HCT116 (cell line): Measurements from ENCODE around the gene FGFR4. TPM values are rescaled to one million over a fixed set of nuclear protein-coding genes. Genes with fewer than 3 reads are reported as not detected.

ENCODE experiments used
- ATAC-seq: fragments of 200-7000 bp; cut with Tn5 transposase; 2 replicates; pipeline ENCODE4 v1.9.1; 2020; ENCODE audit warnings: mild to moderate bottlenecking, moderate library complexity
- BruUV-seq: library from RNA; stranded (reverse); fragments of 400-500 nt; replicated peaks from 2 replicates; lab custom pipeline; 2021; lab: Mats Ljungman, UMichigan
- CTCF ChIA-PET: fragments of 300-600 bp; sonication (Branson Sonifier 250); formaldehyde crosslinking; loops from one replicate; lab custom pipeline; 2021; ENCODE audit warnings: antibody characterized with exemption; lab: Charles Lee
- POLR2A ChIA-PET: fragments of 300-600, 350-600 bp; sonication (Branson Sonifier 250); formaldehyde crosslinking; loops from one replicate; lab custom pipeline; 2021; ENCODE audit warnings: antibody characterized with exemption; lab: Charles Lee
- RAD21 ChIA-PET, 2 experiments: fragments of 300-600 bp; sonication (Branson Sonifier 250); formaldehyde crosslinking; loops; one replicate each; lab custom pipeline; 2023; ENCODE audit warnings: low total read pairs in 2 of 2; ENCODE audit not compliant: uncharacterized antibody in 2 of 2, unreplicated experiment in 2 of 2, low non-redundant PET in 1 of 2; lab: Charles Lee
- DNase-seq: peaks from one replicate; pipeline ENCODE4 v3.0.0-alpha.2; 2010; ENCODE audit warnings: low read depth, low spot score
- H2AFZ ChIP-seq: fragments of 200-600 bp; shearing (Covaris generic), sonication (generic); 2 replicates; pipeline ENCODE4 v1.6.1; 2017; ENCODE audit warnings: low read depth, mixed run types, mixed read lengths, antibody characterized with exemption, low read length; ENCODE audit not compliant: poor library complexity, severe bottlenecking
- H3K27ac ChIP-seq: 2 replicates; pipeline ENCODE4 v1.5.1; 2012; ENCODE audit warnings: low read depth, low read length
- H3K27me3 ChIP-seq: fragments of 200-600 bp; sonication (generic); 2 replicates; pipeline ENCODE4 v1.6.1; 2016; ENCODE audit warnings: mixed run types, low read length, mixed read lengths; ENCODE audit not compliant: insufficient read depth
- H3K36me3 ChIP-seq, 2 experiments: fragments of 200-500 bp in 1 of 2; fragments of 200-600 bp in 1 of 2; sonication (Bioruptor generic) in 1 of 2; sonication (generic) in 1 of 2; 2 replicates each; pipeline versions ENCODE4 v1.5.1 to v1.6.1; 2014 to 2016; ENCODE audit warnings: low read length in 2 of 2, inconsistent platforms in 1 of 2, mixed read lengths in 1 of 2, mixed run types in 1 of 2; ENCODE audit not compliant: insufficient read depth in 2 of 2, control insufficient read depth in 1 of 2
- H3K4me1 ChIP-seq, 2 experiments: fragments of 200-600 bp in 1 of 2; sonication (generic) in 1 of 2; 2 replicates each; pipeline versions ENCODE4 v1.5.1 to v1.6.1; 2012 to 2017; ENCODE audit warnings: low read length in 2 of 2, inconsistent platforms in 1 of 2, mild to moderate bottlenecking in 1 of 2, mixed read lengths in 1 of 2, mixed run types in 1 of 2, moderate library complexity in 1 of 2; ENCODE audit not compliant: insufficient read depth in 2 of 2, control insufficient read depth in 1 of 2
- H3K4me2 ChIP-seq: fragments of 200-600 bp; sonication (generic); 2 replicates; pipeline ENCODE4 v1.6.1; 2017; ENCODE audit warnings: mixed run types, low read length, mixed read lengths
- H3K4me3 ChIP-seq, 2 experiments: fragments of 200-600 bp in 1 of 2; sonication (generic) in 1 of 2; replicated peaks in 1 of 2; 2 replicates each; pipeline ENCODE4 v1.5.1; 2011 to 2016; ENCODE audit warnings: low read length in 2 of 2, control low read depth in 1 of 2, low read depth in 1 of 2, mild to moderate bottlenecking in 1 of 2, mixed read lengths in 1 of 2, mixed run types in 1 of 2
- H3K79me2 ChIP-seq: fragments of 200-600 bp; sonication (generic); 2 replicates; pipeline ENCODE4 v1.6.1; 2017; ENCODE audit warnings: mild to moderate bottlenecking, mixed run types, low read length, moderate library complexity, mixed read lengths; ENCODE audit not compliant: insufficient read depth
- H3K9ac ChIP-seq: fragments of 200-600 bp; sonication (generic); 2 replicates; pipeline ENCODE4 v1.6.1; 2016; ENCODE audit warnings: low read length, mixed read lengths
- H3K9me2 ChIP-seq: fragments of 200-600 bp; sonication (generic), shearing (Covaris generic); 2 replicates; pipeline ENCODE4 v1.6.1; 2017; ENCODE audit warnings: mixed run types, mild to moderate bottlenecking, moderate library complexity; ENCODE audit not compliant: insufficient read depth
- H3K9me3 ChIP-seq, 2 experiments: fragments of 200-500 bp in 1 of 2; fragments of 200-600 bp in 1 of 2; sonication (Bioruptor generic) in 1 of 2; sonication (generic) in 1 of 2; 2 replicates each; pipeline ENCODE4 v1.6.1; 2014 to 2017; ENCODE audit warnings: low read length in 2 of 2, mixed read lengths in 2 of 2, inconsistent platforms in 1 of 2, low read depth in 1 of 2, mild to moderate bottlenecking in 1 of 2, mixed run types in 1 of 2, moderate library complexity in 1 of 2; ENCODE audit not compliant: control insufficient read depth in 1 of 2, insufficient read depth in 1 of 2
- H4K20me1 ChIP-seq: fragments of 200-600 bp; sonication (generic), shearing (Covaris generic); 2 replicates; pipeline ENCODE4 v1.6.1; 2017; ENCODE audit warnings: mixed run types, mild to moderate bottlenecking, moderate library complexity; ENCODE audit not compliant: insufficient read depth
- ATF3 ChIP-seq: IDR thresholded peaks from 2 replicates; pipeline ENCODE4 v1.6.1; 2012
- CBX3 ChIP-seq: IDR thresholded peaks from 2 replicates; pipeline ENCODE4 v1.6.1; 2012; ENCODE audit warnings: low read depth
- CEBPB ChIP-seq: IDR thresholded peaks from 2 replicates; pipeline ENCODE4 v1.6.1; 2012; ENCODE audit warnings: low read depth
- CTCF ChIP-seq, 3 experiments: fragments of 200-600 bp in 1 of 3; sonication (generic) in 1 of 3; IDR thresholded peaks in 2 of 3; conservative IDR thresholded peaks in 1 of 3; 2 replicates each; pipeline ENCODE4 v1.5.1; 2012 to 2017; ENCODE audit warnings: low read depth in 2 of 3, low read length in 2 of 3, antibody characterized with exemption in 1 of 3, borderline replicate concordance in 1 of 3, control low read depth in 1 of 3, mild to moderate bottlenecking in 1 of 3, mixed read lengths in 1 of 3, mixed run types in 1 of 3, moderate library complexity in 1 of 3; ENCODE audit not compliant: insufficient read depth in 1 of 3
- EGR1 ChIP-seq: IDR thresholded peaks from 2 replicates; pipeline ENCODE4 v1.6.1; 2012; ENCODE audit warnings: low read depth
- EZH2 ChIP-seq: fragments of 200-600 bp; sonication (generic); IDR thresholded peaks from 2 replicates; pipeline ENCODE4 v1.6.1; 2017; ENCODE audit warnings: antibody characterized with exemption, mixed run types
- FOSL1 ChIP-seq: IDR thresholded peaks from 2 replicates; pipeline ENCODE4 v1.6.1; 2012; ENCODE audit warnings: low read depth
- JUND ChIP-seq: IDR thresholded peaks from 2 replicates; pipeline ENCODE4 v1.6.1; 2012
- MAX ChIP-seq: IDR thresholded peaks from 2 replicates; pipeline ENCODE4 v1.6.1; 2012
- POLR2A ChIP-seq: IDR thresholded peaks from 2 replicates; pipeline ENCODE4 v1.7.0; 2011; ENCODE audit warnings: borderline replicate concordance; ENCODE audit not compliant: insufficient read depth, insufficient read length; ENCODE audit errors: extremely low read depth
- POLR2AphosphoS5 ChIP-seq: IDR thresholded peaks from 2 replicates; pipeline ENCODE4 v1.6.1; 2011; ENCODE audit warnings: mild to moderate bottlenecking, low read depth, low read length, moderate library complexity
- SIN3A ChIP-seq: IDR thresholded peaks from 2 replicates; pipeline ENCODE4 v1.6.1; 2012; ENCODE audit warnings: low read depth
- SP1 ChIP-seq: IDR thresholded peaks from 2 replicates; pipeline ENCODE4 v1.6.1; 2012; ENCODE audit warnings: low read depth
- SRF ChIP-seq: IDR thresholded peaks from 2 replicates; pipeline ENCODE4 v1.6.1; 2012; ENCODE audit warnings: low read depth
- YY1 ChIP-seq: IDR thresholded peaks from 2 replicates; pipeline ENCODE4 v1.6.1; 2011; ENCODE audit warnings: low read length, low read depth, moderate library complexity, mild to moderate bottlenecking; ENCODE audit not compliant: insufficient replicate concordance; ENCODE audit errors: extremely low read depth
- ZFX ChIP-seq: fragments of 450-650 bp; IDR thresholded peaks from 2 replicates; pipeline ENCODE4 v1.6.1; 2017
- ZNF274 ChIP-seq: fragments of 200-500 bp; sonication (Bioruptor generic); IDR thresholded peaks from 2 replicates; pipeline ENCODE4 v1.6.1; 2014; ENCODE audit warnings: mild to moderate bottlenecking, low read depth, low read length, inconsistent platforms
- intact Hi-C: fragments of 100-400 bp; cut with micrococcal nuclease; formaldehyde crosslinking; loops from 2 replicates; pipeline ENCODE4 v1.10.0; 2022
- total RNA-seq: library from RNA; stranded (reverse); gene quantifications from one replicate; pipeline ENCODE4 v1.2.1, GENCODE V29; 2021; ENCODE audit not compliant: unreplicated experiment

FGFR4 gene
- total RNA-seq, 1 experiment from 2014 or later: 78.1 TPM

GRCh38 chr5:177132136-177133095 is 45.7 kb downstream of the FGFR4 start:
- no peaks in the 10 kb centered on the region for H3K9me3 ChIP-seq
- peaks cover 0 to 22% of the 10 kb centered on the region in 2 experiments; a peak in 2 of 4 replicates for H3K36me3 ChIP-seq
- ChIA-PET CTCF (no interaction called here), RAD21 (no interaction called here), POLR2A (no interaction called here)
- H3K4me2 ChIP-seq: no peak overlapping the region
- no TSS peak for BruUV-seq
- TF ChIP-seq CEBPB: no peak
- no peak for TF ChIP-seq CBX3
- no peak for TF ChIP-seq JUND
- no peak for TF ChIP-seq ATF3
- TF ChIP-seq SIN3A: no peak
- ATAC-seq: no peak; the same call in 1 of the 2 replicates
- intact Hi-C loops: no loop called here
- H3K27me3 ChIP-seq: no peaks in the 10 kb centered on the region
- H3K79me2 ChIP-seq: peaks cover 30% of the 10 kb centered on the region
- no peaks in the 10 kb centered on the region for H4K20me1 ChIP-seq
- peak overlapping the region; percentile 86; the same call in 1 of the 2 replicates for H3K27ac ChIP-seq
- no peak overlapping the region for H3K4me3 ChIP-seq
- peak overlapping the region; percentile 95; the same call in 1 of the 2 replicates for H3K9ac ChIP-seq
- peaks cover 7 to 26% of the 10 kb centered on the region in 2 experiments; a peak in 3 of 4 replicates for H3K4me1 ChIP-seq
- no peak overlapping the region for H2AFZ ChIP-seq
- DNase-seq: no peak
- no peaks in the 10 kb centered on the region for H3K9me2 ChIP-seq

GRCh38 chr5:177133096-177133852 is 46.6 kb downstream of the FGFR4 start, which contains the start of gene NSD1:
TSS of gene NSD1 (plus strand) at chr5:177133773. CDS start at chr5:177135104, 1,331 bp downstream.
- Histone ChIP-seq H3K27me3 (no peaks in the 10 kb centered on the region), H3K9ac (peak within 1 kb of the TSS; percentile 95), H3K4me2 (peak within 1 kb of the TSS; percentile 88), H3K9me3 (no peaks in the 10 kb centered on the region), H3K27ac (peak within 1 kb of the TSS; percentile 86), H3K79me2 (peaks cover 38% of the 10 kb centered on the region), H3K9me2 (no peaks in the 10 kb centered on the region), H3K4me3 (peak within 1 kb of the TSS; percentile 78 to 90), H3K36me3 (peaks cover 0 to 28% of the 10 kb centered on the region in 2 experiments; a peak in 2 of 4 replicates), H4K20me1 (no peaks in the 10 kb centered on the region)
- intact Hi-C loops: no loop called here
- ATAC-seq: peak; percentile 71
- RAD21 ChIA-PET: no interaction called here
- CTCF ChIA-PET: no interaction called here
- POLR2A ChIA-PET: no interaction called here
- TF ChIP-seq ZFX (no peak; the same call in 1 of the 2 replicates), CBX3 (no peak), YY1 (no peak), POLR2AphosphoS5 (peak; percentile 67), SIN3A (no peak), POLR2A (peak; percentile 69), MAX (peak; percentile 54), SRF (no peak), SP1 (no peak), CEBPB (no peak), ZNF274 (no peak), CTCF (IDR thresholded peaks at IDR 0.05 in 2 of 3, conservative IDR thresholded peaks at IDR 0.05 in 1 of 3; ENCODE audit: borderline replicate concordance in 1 of 3, insufficient read depth in 1 of 3, low read depth in 2 of 3, low read length in 2 of 3) (no peak), EZH2 (no peak), EGR1 (peak; percentile 49; the same call in 1 of the 2 replicates), FOSL1 (no peak)
- TF ChIP-seq, all 23 proteins: peak for 4
- no peak for DNase-seq
- Histone ChIP-seq H2AFZ (no peak within 1 kb of the TSS), H3K4me1 (peaks cover 7 to 25% of the 10 kb centered on the region in 2 experiments; a peak in 3 of 4 replicates)
- no TSS peak for BruUV-seq
